Measurements from ENCODE around the gene DUSP11. TPM values are rescaled to one million over a fixed set of nuclear protein-coding genes. Genes with fewer than 3 reads are reported as not detected.

The DUSP11 gene
- total RNA-seq, 1 donor from 2014 or later = 26.1 TPM

GRCh38 chr2:73825408-73825807 is 45.5 kb upstream of the DUSP11 start:
- no peak for TF ChIP-seq CTCF (conservative IDR thresholded peaks at IDR 0.05)
- Mint-ChIP-seq H3K36me3 (no peaks in the 10 kb centered on the region), H3K27me3 (peaks cover 45% of the 10 kb centered on the region), H3K27ac (no peak overlapping the region), H3K4me3 (no peak overlapping the region), H3K9me3 (peaks cover 5% of the 10 kb centered on the region), H3K4me1 (ENCODE audit: unreplicated experiment) (peaks cover 16% of the 10 kb centered on the region)
- no peak for DNase-seq (ENCODE audit: extremely low spot score, unreplicated experiment)

GRCh38 chr2:73823916-73824523 is 44.1 kb upstream of the DUSP11 start:
- no peaks in the 10 kb centered on the region for H3K36me3 Mint-ChIP-seq
- H3K4me1 Mint-ChIP-seq (ENCODE audit: unreplicated experiment) = peaks cover 5% of the 10 kb centered on the region
- H3K9me3 Mint-ChIP-seq = peaks cover 5% of the 10 kb centered on the region
- no peak for DNase-seq (ENCODE audit: extremely low spot score, unreplicated experiment)
- no peak overlapping the region for H3K27ac Mint-ChIP-seq
- peaks cover 49% of the 10 kb centered on the region for H3K27me3 Mint-ChIP-seq
- peak; percentile 92 for TF ChIP-seq CTCF (conservative IDR thresholded peaks at IDR 0.05)
- H3K4me3 Mint-ChIP-seq = no peak overlapping the region

GRCh38 chr2:73823416-73823815 is 43.5 kb upstream of the DUSP11 start:
- Mint-ChIP-seq H3K9me3 (peaks cover under 1% of the 10 kb centered on the region), H3K27me3 (peaks cover 47% of the 10 kb centered on the region), H3K4me1 (ENCODE audit: unreplicated experiment) (peaks cover under 1% of the 10 kb centered on the region), H3K4me3 (no peak overlapping the region), H3K27ac (no peak overlapping the region), H3K36me3 (no peaks in the 10 kb centered on the region)
- TF ChIP-seq CTCF (conservative IDR thresholded peaks at IDR 0.05) = no peak
- DNase-seq (ENCODE audit: extremely low spot score, unreplicated experiment) = no peak

- no peaks in the 10 kb centered on the region for H3K36me3 Mint-ChIP-seq
- H3K9me3 Mint-ChIP-seq = no peaks in the 10 kb centered on the region
- H3K27me3 Mint-ChIP-seq = peaks cover 47% of the 10 kb centered on the region
- DNase-seq (ENCODE audit: extremely low spot score, unreplicated experiment) = no peak
- no peak overlapping the region for H3K27ac Mint-ChIP-seq
- no peak overlapping the region for H3K4me3 Mint-ChIP-seq
- no peaks in the 10 kb centered on the region for H3K4me1 Mint-ChIP-seq (ENCODE audit: unreplicated experiment)
- TF ChIP-seq CTCF (conservative IDR thresholded peaks at IDR 0.05) = no peak
Measured at GRCh38 chr2:73822991-73823390, 43.1 kb upstream of the DUSP11 start.

- peaks cover 52% of the 10 kb centered on the region for H3K27me3 Mint-ChIP-seq
- no peak overlapping the region for H3K27ac Mint-ChIP-seq
- no peak for DNase-seq (ENCODE audit: extremely low spot score, unreplicated experiment)
- no peak for TF ChIP-seq CTCF (conservative IDR thresholded peaks at IDR 0.05)
- no peak overlapping the region for H3K4me3 Mint-ChIP-seq
- H3K9me3 Mint-ChIP-seq = no peaks in the 10 kb centered on the region
- H3K36me3 Mint-ChIP-seq = no peaks in the 10 kb centered on the region
- no peaks in the 10 kb centered on the region for H3K4me1 Mint-ChIP-seq (ENCODE audit: unreplicated experiment)
Measured at GRCh38 chr2:73822276-73822675, 42.4 kb upstream of the DUSP11 start.

- H3K27ac Mint-ChIP-seq = no peak overlapping the region
- H3K36me3 Mint-ChIP-seq = no peaks in the 10 kb centered on the region
- H3K4me3 Mint-ChIP-seq = no peak overlapping the region
- DNase-seq (ENCODE audit: extremely low spot score, unreplicated experiment) = no peak
- H3K4me1 Mint-ChIP-seq (ENCODE audit: unreplicated experiment) = no peaks in the 10 kb centered on the region
- TF ChIP-seq CTCF (conservative IDR thresholded peaks at IDR 0.05) = no peak
- H3K9me3 Mint-ChIP-seq = no peaks in the 10 kb centered on the region
- peaks cover 48% of the 10 kb centered on the region for H3K27me3 Mint-ChIP-seq
Measured at GRCh38 chr2:73821669-73822068, 41.8 kb upstream of the DUSP11 start.
